Stimulated activated CD4-positive, alpha-beta T cell treated with anti-CD3 and anti-CD28 coated beads, Interleukin-2, amount 100 ng/mL, for 4 hours (primary cell): Measurements from ENCODE around the gene C2orf42.
"Not testable (repeated sequence)": the region's sequence is repeated elsewhere in the genome, so short reads cannot be mapped to it uniquely, and the experiment has no call there.

Experiments
- DNase-seq: peaks from one replicate; pipeline ENCODE4 v3.0.0-alpha.2; 2020; ENCODE audit warnings: low read depth

C2orf42 gene

DNA sequence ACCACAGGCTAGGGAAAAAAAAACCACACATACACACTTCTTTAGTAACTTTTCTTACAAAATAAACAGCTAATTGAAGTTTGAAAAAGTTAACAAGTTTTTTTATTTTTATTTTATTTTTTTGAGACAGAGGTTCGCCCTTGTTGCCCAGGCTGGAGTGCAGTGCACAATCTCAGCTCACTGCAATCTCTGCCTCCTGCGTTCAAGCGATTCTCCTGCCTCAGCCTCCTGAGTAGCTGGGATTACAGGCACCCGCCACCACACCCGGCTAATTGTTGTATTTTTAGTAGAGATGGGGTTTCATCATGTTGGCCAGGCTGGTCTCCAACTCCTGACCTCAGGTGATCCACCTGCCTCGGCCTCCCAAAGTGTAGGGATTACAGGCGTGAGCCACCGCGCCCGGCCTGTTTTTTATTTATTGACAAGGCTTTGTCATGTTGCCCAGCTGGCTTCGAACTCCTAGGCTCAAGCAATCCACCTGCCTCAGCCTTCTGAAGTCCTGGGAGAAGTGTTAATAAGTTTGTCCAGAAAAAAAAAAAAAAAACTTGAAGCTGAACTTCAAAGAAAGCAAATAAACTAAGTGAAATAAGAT, 21.1 kb downstream of the C2orf42 start:
- DNase-seq, result not testable (repeated sequence)

DNA sequence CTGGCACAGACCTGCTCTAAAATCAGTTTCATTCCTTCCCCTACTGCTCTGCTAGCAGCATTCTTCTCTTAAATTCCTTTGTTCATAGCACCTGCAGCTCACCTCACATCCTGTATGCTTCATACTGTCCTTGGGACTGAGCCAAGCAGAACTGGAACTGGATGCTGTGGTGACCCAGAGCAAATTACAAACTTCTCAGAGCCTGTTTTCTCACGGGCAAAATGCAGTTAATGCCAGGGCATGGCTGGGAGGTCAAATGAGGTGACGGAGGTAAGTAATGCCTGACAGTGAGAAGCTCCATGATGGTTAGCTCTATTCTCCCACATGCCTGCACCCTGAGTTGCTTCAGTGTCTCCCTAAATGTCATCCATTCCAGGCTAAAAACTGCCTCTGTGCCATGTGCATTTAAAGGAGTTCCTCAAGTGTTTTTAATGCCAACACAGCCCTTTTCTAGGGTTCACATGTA, 29.7 kb downstream of the C2orf42 start:
- DNase-seq, result no peak

- DNase-seq, result no peak
Measured at GRCh38 chr2:70160545-70160944, 30.3 kb downstream of the C2orf42 start.

DNA sequence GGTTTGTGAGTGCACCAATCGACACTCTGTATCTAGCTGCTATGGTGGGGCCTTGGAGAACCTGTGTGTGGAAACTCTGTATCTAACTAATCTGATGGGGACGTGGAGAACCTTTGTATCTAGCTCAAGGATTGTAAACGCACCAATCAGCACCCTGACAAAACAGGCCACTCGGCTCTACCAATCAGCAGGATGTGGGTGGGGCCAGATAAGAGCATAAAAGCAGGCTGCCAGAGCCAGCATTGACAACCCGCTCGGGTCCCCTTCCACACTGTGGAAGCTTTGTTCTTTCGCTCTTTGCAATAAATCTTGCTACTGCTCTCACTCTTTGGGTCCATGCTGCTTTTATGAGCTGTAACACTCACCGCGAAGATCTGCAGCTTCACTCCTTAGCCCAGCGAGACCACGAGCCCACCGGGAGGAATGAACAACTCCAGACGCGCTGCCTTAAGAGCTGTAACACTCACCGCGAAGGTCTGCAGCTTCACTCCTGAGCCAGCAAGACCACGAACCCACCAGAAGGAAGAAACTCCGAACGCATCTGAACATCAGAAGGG, 41.6 kb downstream of the C2orf42 start:
- DNase-seq, result not testable (repeated sequence)

DNA sequence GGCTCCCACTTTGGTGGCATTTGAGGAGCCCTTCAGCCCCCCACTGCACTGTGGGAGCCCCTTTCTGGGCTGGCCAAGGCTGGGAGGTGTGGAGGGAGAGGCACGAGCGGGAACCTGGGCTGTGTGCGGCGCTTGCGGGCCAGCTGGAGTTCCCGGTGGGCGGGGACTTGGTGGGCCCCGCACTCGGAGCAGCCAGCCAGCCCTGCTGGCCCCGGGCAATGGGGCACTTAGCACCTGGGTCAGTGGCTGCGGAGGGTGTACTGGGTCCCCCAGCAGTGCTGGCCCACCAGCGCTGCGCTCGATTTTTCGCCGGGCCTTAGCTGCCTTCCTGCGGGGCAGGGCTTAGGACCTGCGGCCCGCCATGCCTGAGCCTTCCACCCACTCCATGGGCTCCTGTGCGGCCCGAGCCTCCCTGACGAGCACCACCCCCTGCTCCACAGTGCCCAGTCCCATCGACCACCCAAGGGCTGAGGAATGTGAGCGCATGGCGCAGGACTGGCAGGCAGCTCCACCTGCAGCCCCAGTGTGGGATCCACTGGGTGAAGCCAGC, 42.5 kb downstream of the C2orf42 start:
- not testable (repeated sequence) for DNase-seq

DNA sequence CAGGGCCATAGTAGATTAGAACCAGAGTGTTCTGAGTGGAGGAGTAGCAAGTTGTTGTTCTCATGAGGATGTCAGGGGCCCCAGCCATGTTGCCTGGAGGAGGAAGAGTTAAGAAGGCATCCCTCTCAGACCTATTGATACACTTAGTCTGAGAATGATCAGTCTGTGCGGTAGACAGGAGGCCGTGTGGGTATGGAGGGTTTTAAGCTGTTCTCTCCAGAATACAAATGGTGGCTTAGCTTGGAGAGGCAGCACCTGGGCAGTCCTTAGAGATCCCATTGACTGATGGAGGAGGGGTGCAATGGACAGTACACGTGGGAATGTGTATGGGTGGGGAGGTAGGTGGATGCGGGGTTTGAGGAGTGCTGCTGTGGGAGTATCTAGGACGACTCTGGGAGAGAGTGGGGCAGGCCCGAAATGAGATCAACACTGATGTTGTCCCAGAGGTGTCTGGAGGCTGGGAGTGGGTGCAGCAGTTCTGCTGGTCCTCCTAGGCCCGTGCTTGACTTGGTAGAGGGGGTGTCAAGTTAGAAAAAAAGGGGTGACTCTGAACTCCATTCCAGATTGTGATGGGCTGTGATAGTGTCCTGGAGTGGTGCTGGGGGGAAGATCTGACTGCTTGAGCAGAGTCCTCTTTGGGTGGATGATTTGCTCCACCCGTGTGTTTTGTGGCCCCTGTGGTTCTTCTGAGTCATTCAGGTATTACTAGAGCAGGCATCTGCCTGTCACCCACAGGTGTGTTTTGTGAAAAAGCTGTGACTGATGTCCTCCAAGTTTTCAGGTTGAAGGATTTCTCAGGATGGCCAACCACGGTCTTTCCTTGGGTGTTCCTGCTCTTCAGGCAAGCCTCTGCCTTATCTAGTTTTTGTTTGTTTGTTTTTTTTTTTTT, 44.7 kb downstream of the C2orf42 start:
- peak; percentile 32 for DNase-seq

GRCh38 chr2:70145144-70145490, 45.7 kb downstream of the C2orf42 start:
- DNase-seq, result no peak

GRCh38 chr2:70144443-70145143, 46.2 kb downstream of the C2orf42 start:
- DNase-seq, result no peak

DNA sequence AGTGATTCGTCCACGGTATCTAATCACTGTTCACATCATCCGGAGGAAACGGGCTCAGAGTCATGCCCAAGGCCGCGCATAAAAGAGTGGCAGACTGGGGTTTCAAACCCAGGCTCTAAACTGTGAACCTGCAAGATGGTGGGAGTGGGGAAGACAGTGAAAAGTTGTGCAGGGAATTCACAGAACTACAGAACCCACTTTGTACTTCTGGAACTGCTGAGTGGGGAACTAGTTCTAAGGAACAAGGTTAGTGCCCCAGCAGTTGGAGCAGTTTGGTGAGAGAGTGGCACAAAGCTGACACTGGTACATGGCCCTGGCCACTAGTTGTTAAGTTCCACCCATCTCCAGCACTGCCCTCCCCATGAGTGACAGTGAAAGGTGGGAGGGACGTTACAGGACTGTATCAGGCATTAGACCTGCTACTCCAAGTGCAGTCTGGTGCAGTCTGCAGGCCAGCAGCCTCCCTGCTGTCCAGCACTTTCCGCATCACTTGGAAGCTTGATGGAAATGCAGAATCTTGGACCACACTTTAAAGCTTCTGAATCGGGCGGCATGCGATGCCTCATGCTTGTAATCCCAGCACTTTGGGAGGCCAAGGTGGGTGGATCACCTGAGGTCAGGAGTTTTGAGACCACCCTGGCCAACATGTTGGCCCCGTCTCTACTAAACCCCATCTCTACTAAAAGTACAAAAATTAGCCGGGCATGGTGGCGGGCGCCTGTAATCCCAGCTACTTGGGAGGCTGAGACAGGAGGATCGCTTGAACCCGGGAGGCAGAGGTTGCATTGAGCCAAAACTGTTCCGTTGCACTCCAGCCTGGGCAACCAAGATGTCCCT, 47.3 kb downstream of the C2orf42 start:
- DNase-seq, result peak; percentile 32

DNA sequence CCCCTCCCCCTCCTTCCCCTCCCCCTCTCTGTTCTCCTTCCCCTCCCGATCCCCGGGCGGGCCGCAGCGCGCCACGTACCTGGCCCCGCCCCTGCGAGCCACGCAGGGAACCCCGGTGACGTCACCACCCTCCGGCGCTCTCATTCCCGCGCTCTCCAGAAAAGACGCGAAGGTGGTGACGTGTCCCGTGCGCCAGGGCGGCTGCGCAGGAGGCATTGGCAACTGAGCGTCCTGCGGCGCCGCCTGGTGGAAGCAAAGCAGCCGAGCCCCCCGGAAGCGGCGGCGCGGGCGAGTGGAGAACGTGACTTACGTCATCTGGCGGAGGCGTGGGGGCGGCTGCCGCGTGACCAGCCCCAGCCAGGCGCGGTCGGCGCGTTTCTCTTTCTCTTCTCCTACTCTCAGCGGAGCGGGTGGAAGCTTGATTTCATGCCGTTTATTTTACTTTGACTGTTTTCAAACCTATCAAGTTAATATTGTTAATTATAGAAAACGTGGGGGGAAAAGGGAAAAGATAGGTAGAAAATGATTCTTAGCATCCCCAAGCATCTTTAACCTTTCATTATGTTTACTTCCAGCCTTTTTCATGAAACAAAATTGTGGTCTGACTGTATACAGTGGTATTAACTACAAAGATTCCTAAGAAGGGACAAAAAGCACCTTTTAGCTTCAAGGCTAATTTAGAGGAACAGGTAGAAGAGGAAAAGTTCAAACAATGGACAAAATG, 48.1 kb downstream of the C2orf42 start:
- DNase-seq, result peak; percentile 100

- DNase-seq, result no peak
Measured at GRCh38 chr2:70141902-70142589, 48.8 kb downstream of the C2orf42 start.

DNA sequence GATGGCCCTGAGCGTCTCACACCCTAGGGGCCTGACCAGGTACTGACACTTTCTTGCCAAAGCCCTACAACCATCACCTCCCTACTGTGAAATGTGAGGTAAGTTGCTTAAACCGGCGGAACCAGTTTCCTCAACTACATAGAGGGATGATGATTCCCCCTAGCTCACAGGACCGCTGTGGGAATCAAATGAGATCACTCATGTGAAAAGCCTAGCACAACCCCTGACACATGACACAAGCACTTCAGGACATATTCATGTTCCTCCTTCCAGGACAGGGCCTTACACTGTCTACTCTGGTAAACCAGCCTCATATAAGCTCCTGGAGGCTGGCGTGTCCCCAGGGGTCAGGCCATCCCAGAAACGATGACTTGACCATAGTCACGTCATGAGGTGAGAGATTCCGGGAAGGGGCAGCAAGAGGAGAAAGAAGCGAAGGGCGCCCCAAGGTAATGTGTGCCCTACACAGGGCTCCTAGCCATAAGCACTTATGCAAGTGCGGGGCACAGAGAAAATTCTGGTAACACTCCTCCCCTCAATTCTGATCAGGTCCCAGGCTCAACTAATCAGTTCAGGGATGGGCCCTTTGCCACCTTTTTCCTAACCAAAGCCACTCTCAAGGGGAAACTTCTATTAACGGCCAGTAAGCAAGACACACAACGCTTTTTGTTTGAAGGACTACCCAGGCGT, 49.5 kb downstream of the C2orf42 start:
- no peak for DNase-seq

GRCh38 chr2:70140791-70141211, 50.0 kb downstream of the C2orf42 start:
- peak; percentile 40 for DNase-seq

DNA sequence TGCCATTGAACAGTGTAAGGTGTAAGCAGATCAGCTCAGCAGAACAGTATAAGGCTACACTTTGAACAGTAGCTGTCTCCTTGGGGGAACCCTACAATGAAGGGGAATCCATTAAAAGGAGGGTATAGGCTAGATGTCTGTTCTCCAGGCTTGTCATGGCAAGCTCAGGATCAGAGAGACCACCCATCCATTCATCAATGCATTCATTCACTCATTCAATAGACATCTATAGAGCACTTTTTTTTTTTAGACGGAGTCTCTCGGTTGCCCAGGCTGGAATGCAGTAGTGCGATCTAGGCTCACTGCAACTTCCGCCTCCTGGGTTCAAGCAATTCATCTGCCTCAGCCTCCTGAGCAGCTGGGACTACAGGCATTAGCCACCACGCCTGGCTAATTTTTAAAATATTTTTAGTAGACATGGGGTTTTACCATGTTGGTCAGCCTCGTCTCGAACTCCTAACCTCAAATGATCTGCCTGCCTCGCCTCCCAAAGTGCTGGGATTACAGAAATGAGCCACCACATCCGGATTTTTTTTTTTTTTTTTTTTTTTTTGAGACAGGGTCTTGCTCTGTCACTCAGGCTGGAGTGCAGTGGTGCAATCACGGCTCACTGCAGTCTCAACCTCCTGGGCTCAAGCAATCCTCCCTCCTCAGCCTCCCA, 56.4 kb downstream of the C2orf42 start:
- DNase-seq, result not testable (repeated sequence)

DNA sequence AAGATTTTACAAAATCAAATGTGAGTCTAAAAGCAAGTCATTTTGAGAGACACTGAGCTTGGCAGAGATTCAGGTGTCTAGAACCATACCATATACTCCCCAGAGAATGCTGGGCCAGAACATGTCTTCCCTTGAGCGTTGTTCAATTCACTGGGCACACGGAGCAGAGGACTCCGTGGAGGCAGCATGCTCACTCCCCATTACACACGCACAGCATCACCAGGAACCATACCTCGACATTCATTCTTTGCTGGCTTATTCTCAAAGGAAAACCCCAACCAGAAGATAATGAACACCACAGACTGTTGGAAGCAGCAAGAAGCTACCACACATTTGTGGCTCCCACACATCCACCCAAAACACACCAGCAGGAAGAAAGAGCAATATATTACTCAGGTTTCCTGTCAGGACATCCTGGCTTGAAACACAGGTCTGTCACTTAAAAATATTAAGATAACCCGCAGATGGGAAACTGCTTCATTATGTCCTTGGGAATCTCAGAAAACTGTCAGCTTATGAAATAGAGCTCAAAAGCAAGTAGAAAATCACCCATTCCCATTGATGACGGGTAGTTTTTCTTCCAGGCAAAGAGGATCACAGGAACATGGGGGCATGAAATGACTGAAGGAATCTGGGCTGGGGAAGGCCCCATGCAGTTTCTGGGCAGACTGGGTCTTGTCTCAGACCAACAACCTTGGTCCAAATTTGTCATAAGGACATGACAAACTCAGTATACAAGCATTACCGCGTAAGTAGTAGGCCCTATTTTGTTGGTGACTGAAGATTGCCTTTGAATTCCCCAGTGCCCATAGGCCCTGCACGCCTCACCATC, 57.1 kb downstream of the C2orf42 start:
- no peak for DNase-seq

- DNase-seq, result no peak
Measured at GRCh38 chr2:70133127-70133452, 57.7 kb downstream of the C2orf42 start.

DNA sequence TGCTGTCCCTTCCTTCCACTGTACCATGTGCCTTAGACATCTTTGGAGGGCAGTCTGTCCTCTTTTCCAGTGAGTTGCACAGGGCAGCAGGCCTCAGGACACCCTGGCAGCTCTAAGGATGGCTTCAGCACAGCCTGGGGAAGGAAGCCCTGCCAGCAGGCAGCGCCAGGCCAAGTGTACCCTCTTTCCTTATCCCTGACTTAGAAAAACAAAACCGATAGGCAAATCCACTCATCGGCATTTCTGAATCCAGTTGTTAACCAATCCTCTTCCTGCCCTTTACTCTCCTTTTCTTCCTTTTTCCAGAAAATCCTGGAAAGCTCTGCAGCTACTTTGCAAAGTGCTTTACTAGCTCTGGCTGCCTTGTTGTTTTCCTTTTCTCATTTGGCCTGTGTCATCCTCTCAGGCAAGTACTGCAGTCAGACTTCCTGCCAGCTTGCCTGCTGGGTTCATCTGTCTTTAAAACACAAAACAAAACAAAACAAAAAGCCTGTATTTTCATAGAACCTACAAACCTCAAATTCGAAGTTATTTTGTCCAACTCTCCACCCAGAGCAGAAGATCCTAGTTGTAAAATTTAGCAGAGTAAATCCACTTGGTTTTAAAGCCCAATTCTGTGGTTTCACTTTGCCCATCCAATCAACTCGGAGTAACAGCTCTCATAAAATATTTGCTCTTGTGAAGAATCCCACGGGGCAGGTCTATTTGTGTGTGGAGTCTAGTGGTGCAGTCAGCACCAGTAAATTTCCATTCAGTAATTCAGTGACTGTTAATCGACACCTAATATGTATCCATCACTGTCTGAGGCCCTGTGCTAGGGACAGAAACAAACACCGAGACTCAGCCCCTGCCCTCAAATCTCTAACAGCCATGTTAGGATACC, 58.3 kb downstream of the C2orf42 start:
- no peak for DNase-seq
